Measurements from ENCODE around the gene AKR1A1.

Gene AKR1A1

GRCh38 chr1:45568421-45568820 lies 17.8 kb downstream of the AKR1A1 start:
- TF ChIP-seq POLR2AphosphoS5 (IDR thresholded peaks at IDR 0.05; ENCODE audit: low read depth, low read length): 0 out of 2 replicates have a peak, but pooled peaks have one; percentile 31
- no peak for TF ChIP-seq POLR2A (IDR thresholded peaks at IDR 0.05; ENCODE audit: low read depth, low read length)
- no peak for TF ChIP-seq SPI1 (IDR thresholded peaks at IDR 0.05; ENCODE audit: low read depth, low read length)
- no peak for DNase-seq (ENCODE audit: insufficient read length, low spot score)
- no peak for FAIRE-seq

- TF ChIP-seq POU2F2 (IDR thresholded peaks at IDR 0.05; ENCODE audit: low read depth, low read length) (no peak), PAX5 (IDR thresholded peaks at IDR 0.05; ENCODE audit: insufficient read depth, low read length, severe bottlenecking) (no peak), SPI1 (IDR thresholded peaks at IDR 0.05; ENCODE audit: low read depth, low read length) (no peak), POLR2A (IDR thresholded peaks at IDR 0.05; ENCODE audit: low read depth, low read length) (no peak), POLR2AphosphoS5 (IDR thresholded peaks at IDR 0.05; ENCODE audit: low read depth, low read length) (no peak), TAF1 (IDR thresholded peaks at IDR 0.05; ENCODE audit: low read depth, low read length) (no peak)
- FAIRE-seq: no peak
- no peak for DNase-seq (ENCODE audit: insufficient read length, low spot score)
Observed at GRCh38 chr1:45569571-45569961, 18.9 kb downstream of the AKR1A1 start.

DNA sequence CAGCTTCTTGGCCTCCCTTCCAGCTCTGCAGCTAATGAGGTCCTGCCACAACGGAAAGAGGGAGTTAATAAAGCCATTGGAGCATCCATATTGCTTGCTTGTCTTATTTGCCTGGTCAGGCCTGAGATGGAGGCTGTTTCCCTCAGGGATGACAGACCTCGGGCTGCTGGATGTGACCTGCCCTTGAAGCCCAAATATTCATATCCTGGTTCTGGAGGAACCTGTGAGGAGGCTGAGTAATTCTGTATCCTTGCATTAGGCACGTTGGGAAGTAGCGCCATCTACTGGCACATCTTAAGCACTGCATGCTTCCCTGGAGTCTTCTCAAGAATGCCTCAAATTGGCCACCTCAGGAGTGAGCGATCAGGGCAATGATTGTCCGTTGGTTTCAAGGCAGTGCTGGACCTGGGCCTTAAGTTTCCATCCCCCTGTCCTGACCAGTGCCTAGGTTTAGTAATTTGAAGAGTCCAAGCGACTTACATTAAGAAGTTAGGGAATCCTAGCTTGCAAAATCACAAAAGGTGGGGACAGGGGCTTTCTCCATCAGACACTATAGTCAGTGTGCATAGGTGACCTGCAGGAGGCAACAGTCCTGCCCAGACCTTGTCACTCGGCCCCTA lies 19.4 kb downstream of the AKR1A1 start:
- peak; percentile 86 for FAIRE-seq
- no peak for TF ChIP-seq POLR2AphosphoS5 (IDR thresholded peaks at IDR 0.05; ENCODE audit: low read depth, low read length)
- TF ChIP-seq TAF1 (IDR thresholded peaks at IDR 0.05; ENCODE audit: low read depth, low read length): no peak
- 0 out of 2 replicates have a peak, but pooled peaks have one; percentile 8 for TF ChIP-seq POU2F2 (IDR thresholded peaks at IDR 0.05; ENCODE audit: low read depth, low read length)
- peak; percentile 41 for DNase-seq (ENCODE audit: insufficient read length, low spot score)

DNA sequence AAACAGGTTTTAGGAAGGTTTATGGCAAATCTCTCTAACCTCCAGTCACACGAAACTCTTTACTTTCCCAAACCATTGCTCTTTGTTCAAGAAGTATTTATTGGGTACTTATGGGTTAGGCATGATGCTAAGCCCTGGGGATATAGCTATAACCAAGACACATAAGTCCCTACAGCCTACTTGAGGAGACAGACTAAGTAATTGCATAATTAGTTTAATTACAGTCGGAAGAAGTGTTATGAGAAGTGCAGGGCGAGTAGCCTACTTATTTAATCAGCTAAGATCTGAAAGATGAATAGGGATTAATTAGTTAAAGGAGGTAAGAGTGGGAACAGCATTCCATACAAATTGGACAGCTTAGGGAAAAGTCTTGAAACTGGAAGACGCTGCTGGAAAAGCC lies 20.0 kb downstream of the AKR1A1 start:
- FAIRE-seq (no peak), DNase-seq (ENCODE audit: insufficient read length, low spot score) (no peak)
- TF ChIP-seq POLR2AphosphoS5 (IDR thresholded peaks at IDR 0.05; ENCODE audit: low read depth, low read length) (no peak), POLR2A (IDR thresholded peaks at IDR 0.05; ENCODE audit: low read depth, low read length) (no peak), POU2F2 (IDR thresholded peaks at IDR 0.05; ENCODE audit: low read depth, low read length) (no peak), TAF1 (IDR thresholded peaks at IDR 0.05; ENCODE audit: low read depth, low read length) (no peak), PAX5 (IDR thresholded peaks at IDR 0.05; ENCODE audit: insufficient read depth, low read length, severe bottlenecking) (no peak), SPI1 (IDR thresholded peaks at IDR 0.05; ENCODE audit: low read depth, low read length) (no peak)

DNA sequence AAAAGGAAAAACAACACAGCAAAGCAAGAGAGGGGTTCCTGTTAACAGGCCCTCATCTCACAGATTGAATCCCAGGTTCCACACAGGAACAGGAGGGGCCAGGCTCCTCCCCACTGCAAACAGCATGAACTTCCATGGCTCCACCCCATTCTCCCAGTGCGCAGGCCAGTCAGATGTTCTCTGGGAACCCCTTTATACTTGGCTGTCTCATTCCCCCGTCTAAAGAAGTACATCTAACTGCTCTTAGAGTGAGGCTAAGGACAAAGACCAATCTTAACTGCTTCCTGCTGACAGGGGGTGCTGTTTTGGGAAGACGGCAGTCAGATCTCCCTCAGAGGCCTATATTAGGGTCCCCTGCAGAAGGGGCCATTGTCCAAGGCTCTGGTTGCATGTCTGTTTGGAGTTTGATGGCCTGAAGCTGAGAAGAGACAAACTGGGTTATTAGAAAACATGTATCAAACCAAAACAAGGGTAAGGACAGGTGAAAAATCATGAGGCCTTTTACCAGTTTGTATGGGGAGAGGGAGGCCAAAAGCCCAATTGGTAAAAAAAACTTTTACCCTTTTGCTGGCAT lies 22.7 kb downstream of the AKR1A1 start:
- DNase-seq (ENCODE audit: insufficient read length, low spot score) (no peak), FAIRE-seq (no peak)
- no peak for TF ChIP-seq PAX5 (IDR thresholded peaks at IDR 0.05; ENCODE audit: insufficient read depth, low read length, severe bottlenecking)
- no peak for TF ChIP-seq POLR2A (IDR thresholded peaks at IDR 0.05; ENCODE audit: low read depth, low read length)
- TF ChIP-seq TAF1 (IDR thresholded peaks at IDR 0.05; ENCODE audit: low read depth, low read length): no peak
- no peak for TF ChIP-seq SPI1 (IDR thresholded peaks at IDR 0.05; ENCODE audit: low read depth, low read length)
- TF ChIP-seq POU2F2 (IDR thresholded peaks at IDR 0.05; ENCODE audit: low read depth, low read length): no peak
- no peak for TF ChIP-seq POLR2AphosphoS5 (IDR thresholded peaks at IDR 0.05; ENCODE audit: low read depth, low read length)

- DNase-seq (ENCODE audit: insufficient read length, low spot score) (no peak), FAIRE-seq (no peak)
- TF ChIP-seq POLR2AphosphoS5 (IDR thresholded peaks at IDR 0.05; ENCODE audit: low read depth, low read length) (no peak), POU2F2 (IDR thresholded peaks at IDR 0.05; ENCODE audit: low read depth, low read length) (no peak), POLR2A (IDR thresholded peaks at IDR 0.05; ENCODE audit: low read depth, low read length) (no peak), TAF1 (IDR thresholded peaks at IDR 0.05; ENCODE audit: low read depth, low read length) (no peak), SPI1 (IDR thresholded peaks at IDR 0.05; ENCODE audit: low read depth, low read length) (no peak), PAX5 (IDR thresholded peaks at IDR 0.05; ENCODE audit: insufficient read depth, low read length, severe bottlenecking) (no peak)
Observed at GRCh38 chr1:45574105-45574626, 23.5 kb downstream of the AKR1A1 start.

DNA sequence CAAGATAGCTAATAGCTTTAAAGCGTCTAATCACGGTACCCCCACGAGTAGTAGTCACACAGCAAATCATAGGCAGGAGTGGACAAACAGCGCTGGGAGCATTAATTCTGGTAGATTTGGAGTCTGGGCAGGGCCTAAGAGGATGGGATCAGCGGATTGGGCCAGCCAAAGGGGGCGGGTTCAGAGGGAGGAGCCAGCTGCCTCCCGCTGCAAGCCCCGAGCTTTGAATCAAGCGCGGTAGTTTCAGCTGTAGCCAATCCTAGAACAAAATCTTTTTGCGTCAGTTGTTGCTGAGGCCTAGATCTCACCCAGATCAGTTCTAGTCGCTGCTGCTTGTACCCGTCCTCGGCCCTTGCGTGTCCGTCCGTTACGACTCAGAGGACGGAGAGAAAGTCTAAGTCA lies 32.6 kb downstream of the AKR1A1 start:
- FAIRE-seq (peak; percentile 97), DNase-seq (ENCODE audit: insufficient read length, low spot score) (peak; percentile 92)
- TF ChIP-seq SPI1 (IDR thresholded peaks at IDR 0.05; ENCODE audit: low read depth, low read length) (no peak), TAF1 (IDR thresholded peaks at IDR 0.05; ENCODE audit: low read depth, low read length) (no peak), POLR2A (IDR thresholded peaks at IDR 0.05; ENCODE audit: low read depth, low read length) (no peak), POLR2AphosphoS5 (IDR thresholded peaks at IDR 0.05; ENCODE audit: low read depth, low read length) (no peak), POU2F2 (IDR thresholded peaks at IDR 0.05; ENCODE audit: low read depth, low read length) (no peak), PAX5 (IDR thresholded peaks at IDR 0.05; ENCODE audit: insufficient read depth, low read length, severe bottlenecking) (no peak)

DNA sequence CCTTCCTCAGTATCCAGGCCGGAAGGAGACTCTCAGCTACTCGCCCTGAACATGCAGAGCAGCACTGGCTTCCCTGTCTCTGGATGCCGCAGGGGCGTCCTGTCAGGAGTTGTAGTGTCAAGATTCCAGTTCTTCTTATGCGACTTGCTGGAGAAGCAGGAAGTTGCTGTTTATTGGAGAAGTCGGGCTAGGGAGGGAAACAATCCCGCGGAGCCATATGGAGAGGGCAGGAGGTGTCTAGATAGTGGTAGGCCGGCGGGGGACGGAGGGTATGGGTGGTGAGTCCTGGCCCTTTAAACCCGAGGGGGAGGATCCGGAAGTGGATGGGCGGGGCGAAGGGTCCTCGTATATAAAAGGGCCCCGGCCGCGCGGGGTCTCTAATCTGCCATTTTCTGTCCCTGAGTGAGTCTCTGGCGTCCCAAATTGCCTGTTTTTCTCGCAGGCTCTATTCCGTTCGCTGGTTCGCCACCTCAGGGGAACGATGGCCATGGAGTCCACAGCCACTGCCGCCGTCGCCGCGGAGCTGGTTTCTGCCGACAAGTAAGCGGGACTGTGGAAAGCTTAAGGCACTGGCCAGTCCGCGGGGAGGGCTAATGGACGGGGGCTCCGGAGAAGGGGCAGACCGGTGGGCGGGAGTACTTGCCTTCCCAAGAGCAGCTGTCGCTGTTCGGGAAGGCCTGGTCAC lies 33.2 kb downstream of the AKR1A1 start, which contains the start of gene NASP:
Gene NASP (plus strand): TSS at position 376 of the 685 bp plus-strand sequence. CDS start 106 bp downstream, at position 482.
- TF ChIP-seq POU2F2 (IDR thresholded peaks at IDR 0.05; ENCODE audit: low read depth, low read length) (peak; percentile 65; the same call in 1 of the 2 replicates), SPI1 (IDR thresholded peaks at IDR 0.05; ENCODE audit: low read depth, low read length) (no peak), POLR2A (IDR thresholded peaks at IDR 0.05; ENCODE audit: low read depth, low read length) (peak; percentile 99), TAF1 (IDR thresholded peaks at IDR 0.05; ENCODE audit: low read depth, low read length) (peak; percentile 89), POLR2AphosphoS5 (IDR thresholded peaks at IDR 0.05; ENCODE audit: low read depth, low read length) (peak; percentile 99), PAX5 (IDR thresholded peaks at IDR 0.05; ENCODE audit: insufficient read depth, low read length, severe bottlenecking) (no peak)
- peak; percentile 66 for FAIRE-seq
- peak; percentile 61 for DNase-seq (ENCODE audit: insufficient read length, low spot score)

GRCh38 chr1:45584351-45585109 lies 33.9 kb downstream of the AKR1A1 start:
- DNase-seq (ENCODE audit: insufficient read length, low spot score) (peak; percentile 66), FAIRE-seq (peak; percentile 23)
- TF ChIP-seq SPI1 (IDR thresholded peaks at IDR 0.05; ENCODE audit: low read depth, low read length) (no peak), POU2F2 (IDR thresholded peaks at IDR 0.05; ENCODE audit: low read depth, low read length) (no peak; the same call in 1 of the 2 replicates), PAX5 (IDR thresholded peaks at IDR 0.05; ENCODE audit: insufficient read depth, low read length, severe bottlenecking) (no peak), POLR2A (IDR thresholded peaks at IDR 0.05; ENCODE audit: low read depth, low read length) (no peak), POLR2AphosphoS5 (IDR thresholded peaks at IDR 0.05; ENCODE audit: low read depth, low read length) (no peak), TAF1 (IDR thresholded peaks at IDR 0.05; ENCODE audit: low read depth, low read length) (no peak)

Measured in GM12891 (cell line).